Activated CD8-positive, alpha-beta memory T cell treated with anti-CD3 and anti-CD28 coated beads, Interleukin-2, amount 10 ng/mL, durations not matched to agents 7 days and 5 days (primary cell): ENCODE results near the gene TAX1BP1. TPM values are rescaled to one million over a fixed set of nuclear protein-coding genes. Genes with fewer than 3 reads are reported as not detected.
"Not testable (repeated sequence)": the region's sequence is repeated elsewhere in the genome, so short reads cannot be mapped to it uniquely, and the experiment has no call there.

Experiments used
- ATAC-seq: fragments of 150-1000 bp; cut with Tn5 transposase; one replicate; pipeline ENCODE4 v1.10.0; 2021; ENCODE audit warnings: moderate library complexity
- CTCF ChIA-PET: fragments of 350-600 bp; sonication (Branson Sonifier 250); formaldehyde crosslinking; loops from one replicate; lab custom pipeline; 2021; ENCODE audit warnings: antibody characterized with exemption; lab: Charles Lee
- DNase-seq: peaks from one replicate; pipeline ENCODE4 v3.0.0-alpha.2; 2020
- H3K27ac Mint-ChIP-seq: one replicate; pipeline ENCODE4 v1.8.0; 2021; ENCODE audit warnings: mild to moderate bottlenecking, mixed read lengths
- H3K27me3 Mint-ChIP-seq: one replicate; pipeline ENCODE4 v1.8.0; 2021; ENCODE audit warnings: mixed read lengths
- H3K36me3 Mint-ChIP-seq: one replicate; pipeline ENCODE4 v1.8.0; 2021; ENCODE audit warnings: mild to moderate bottlenecking, mixed read lengths
- H3K4me1 Mint-ChIP-seq: one replicate; pipeline ENCODE4 v1.8.0; 2021; ENCODE audit warnings: mixed read lengths
- H3K4me3 Mint-ChIP-seq: one replicate; pipeline ENCODE4 v1.8.0; 2021; ENCODE audit warnings: mild to moderate bottlenecking, moderate library complexity, mixed read lengths
- H3K9me3 Mint-ChIP-seq: one replicate; pipeline ENCODE4 v1.8.0; 2022; ENCODE audit warnings: low read depth, mixed read lengths
- total RNA-seq, 2 experiments: library from RNA; stranded (reverse); gene quantifications; one replicate each; pipeline ENCODE4 v1.2.3, GENCODE V29; 2021

Gene TAX1BP1
- total RNA-seq, 2 experiments from 2014 or later, result 61.6 to 70.9 TPM

DNA sequence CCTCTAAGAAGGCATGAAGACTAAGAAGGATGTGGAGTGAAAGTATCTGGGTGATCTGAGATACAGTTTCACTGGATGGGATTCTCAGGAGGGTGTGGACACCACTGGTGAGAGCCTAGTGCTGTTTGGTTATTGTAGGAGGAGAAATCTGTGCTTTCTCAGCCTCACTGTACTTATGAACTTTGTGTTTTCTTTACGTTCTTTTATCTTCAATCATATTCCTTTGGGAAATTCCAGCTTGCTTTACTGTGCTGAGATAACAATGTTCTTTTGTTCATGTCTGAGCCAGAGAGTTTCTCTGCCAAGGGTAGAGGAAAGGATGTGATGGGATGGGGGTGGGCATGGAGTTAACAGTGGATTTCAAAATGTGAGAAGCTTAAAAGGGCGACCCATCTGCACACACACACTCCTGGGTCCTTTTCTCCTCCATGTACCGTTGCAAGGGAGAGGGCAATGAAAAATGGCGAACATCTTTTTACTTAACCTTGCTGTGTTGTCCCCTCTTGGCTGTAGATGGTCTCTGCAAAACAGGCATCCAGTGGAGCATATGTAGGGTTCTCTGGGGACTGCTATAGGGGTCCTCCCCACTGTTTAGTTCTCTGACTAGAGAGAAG is 25.0 kb upstream of the TAX1BP1 start:
- Mint-ChIP-seq H3K4me1 (peaks cover 4% of the 10 kb centered on the region), H3K9me3 (peaks cover 2% of the 10 kb centered on the region), H3K4me3 (no peak overlapping the region), H3K27ac (no peak overlapping the region), H3K27me3 (peaks cover 4% of the 10 kb centered on the region), H3K36me3 (peaks cover 2% of the 10 kb centered on the region)
- DNase-seq (no peak), ATAC-seq (no peak)
- CTCF ChIA-PET, result interaction anchor here (1.0 kb wide), 1 partner anchor 8 kb away, joined by 3 read pairs; no protein-coding TSS in a partner anchor

DNA sequence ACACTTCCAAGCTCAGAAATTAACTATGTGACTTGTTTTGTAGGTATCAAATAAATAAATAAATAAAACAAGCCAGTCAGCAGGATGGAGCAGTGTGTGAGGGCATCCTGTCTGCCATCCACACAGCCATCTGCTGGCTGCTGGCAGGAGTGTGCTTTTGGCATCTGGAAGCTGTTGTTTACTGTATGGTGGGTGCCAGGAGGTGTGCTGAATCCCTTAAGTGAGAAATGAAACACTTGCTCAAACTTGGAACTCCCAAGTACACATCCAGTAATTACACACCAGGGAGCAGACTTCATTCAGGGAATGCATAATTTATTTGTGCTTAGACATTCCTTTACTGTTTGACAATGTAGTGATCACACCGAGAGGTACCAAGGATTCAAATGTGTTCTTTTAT is 16.9 kb upstream of the TAX1BP1 start:
- Mint-ChIP-seq H3K9me3 (no peaks in the 10 kb centered on the region), H3K4me1 (peaks cover 10% of the 10 kb centered on the region), H3K27me3 (no peaks in the 10 kb centered on the region), H3K27ac (no peak overlapping the region), H3K36me3 (no peaks in the 10 kb centered on the region), H3K4me3 (no peak overlapping the region)
- DNase-seq (no peak), ATAC-seq (no peak)
- CTCF ChIA-PET, result interaction anchor here (1.5 kb wide), 1 partner anchor 9 kb away, joined by 3 read pairs; no protein-coding TSS in a partner anchor

DNA sequence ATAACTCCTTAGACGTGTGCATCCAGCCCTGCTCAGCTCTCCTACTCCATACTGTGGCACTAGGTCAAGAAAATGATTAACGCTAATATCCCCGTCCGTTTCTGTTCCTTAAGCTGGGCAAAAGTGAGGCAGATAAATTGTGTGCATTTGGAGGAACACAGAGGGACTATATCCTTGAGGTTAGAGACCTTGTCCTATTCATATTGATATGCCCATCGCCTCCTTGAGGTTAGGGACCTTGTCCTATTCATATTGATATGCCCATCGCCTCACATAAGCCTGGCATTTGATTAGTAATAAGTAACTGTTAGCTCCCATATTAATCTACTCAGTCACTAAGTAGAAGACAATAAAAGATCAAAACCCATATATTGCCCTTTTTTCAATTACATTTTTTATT is 12.9 kb upstream of the TAX1BP1 start:
- Mint-ChIP-seq H3K36me3 (no peaks in the 10 kb centered on the region), H3K27me3 (no peaks in the 10 kb centered on the region), H3K27ac (no peak overlapping the region), H3K4me1 (peaks cover 10% of the 10 kb centered on the region), H3K4me3 (no peak overlapping the region), H3K9me3 (no peaks in the 10 kb centered on the region)
- ATAC-seq (no peak), DNase-seq (no peak)
- CTCF ChIA-PET, result no interaction called here

DNA sequence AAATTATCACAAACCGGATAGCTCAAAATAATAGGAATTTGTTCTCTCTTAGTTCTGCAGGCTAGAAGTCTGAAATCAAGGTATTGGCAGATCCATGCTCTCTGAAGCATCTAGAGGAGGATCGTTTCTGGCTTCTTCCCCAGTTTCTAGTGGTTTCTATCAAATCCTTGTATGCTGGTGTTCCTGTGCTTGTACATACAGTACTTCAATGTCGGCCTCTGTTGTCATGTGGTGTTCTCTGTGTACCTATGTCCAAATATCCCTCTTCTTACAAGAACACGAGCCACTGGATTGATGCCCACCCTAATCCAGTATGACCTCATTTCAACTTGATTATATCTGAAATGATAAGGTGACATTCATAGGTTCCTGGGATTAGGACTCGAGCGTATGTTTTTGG is 9.8 kb upstream of the TAX1BP1 start:
- CTCF ChIA-PET, result interaction anchor here (1.1 to 1.3 kb wide), 2 partner anchors 11 to 15 kb away, joined by 3 read pairs; no protein-coding TSS in a partner anchor

DNA sequence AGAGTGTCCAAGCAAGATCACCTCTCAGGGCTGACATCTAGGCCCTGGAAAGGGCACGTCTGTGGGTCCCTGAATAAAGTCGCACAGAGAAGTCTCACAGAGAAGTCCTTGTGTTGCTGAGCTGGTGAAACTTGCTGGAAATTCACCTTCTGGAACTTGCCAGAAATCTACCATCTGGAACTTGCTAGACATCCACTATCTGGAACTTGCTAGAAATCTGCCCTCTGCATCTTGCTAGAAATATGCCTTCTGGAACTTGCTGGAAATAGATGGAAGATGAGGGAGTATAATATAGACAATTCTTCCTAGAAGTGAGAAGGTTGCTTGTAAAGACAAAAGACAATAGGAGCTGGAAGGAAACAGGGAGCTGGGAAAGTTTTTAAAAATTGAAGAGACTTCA is 5.4 kb upstream of the TAX1BP1 start:
- H3K4me1 Mint-ChIP-seq, result peaks cover 6% of the 10 kb centered on the region
- CTCF ChIA-PET, result no interaction called here
- H3K27ac Mint-ChIP-seq, result no peak overlapping the region
- ATAC-seq (no peak), DNase-seq (no peak)
- H3K27me3 Mint-ChIP-seq, result peaks cover 3% of the 10 kb centered on the region
- H3K36me3 Mint-ChIP-seq, result no peaks in the 10 kb centered on the region
- no peaks in the 10 kb centered on the region for H3K9me3 Mint-ChIP-seq
- H3K4me3 Mint-ChIP-seq, result no peak overlapping the region

More for the DNA sequence above, 9.8 kb upstream of the TAX1BP1 start:
- ATAC-seq (no peak), DNase-seq (no peak)
- H3K27me3 Mint-ChIP-seq, result peaks cover 3% of the 10 kb centered on the region
- H3K4me3 Mint-ChIP-seq, result no peak overlapping the region
- H3K36me3 Mint-ChIP-seq, result no peaks in the 10 kb centered on the region
- no peak overlapping the region for H3K27ac Mint-ChIP-seq
- H3K9me3 Mint-ChIP-seq, result no peaks in the 10 kb centered on the region
- peaks cover 10% of the 10 kb centered on the region for H3K4me1 Mint-ChIP-seq

DNA sequence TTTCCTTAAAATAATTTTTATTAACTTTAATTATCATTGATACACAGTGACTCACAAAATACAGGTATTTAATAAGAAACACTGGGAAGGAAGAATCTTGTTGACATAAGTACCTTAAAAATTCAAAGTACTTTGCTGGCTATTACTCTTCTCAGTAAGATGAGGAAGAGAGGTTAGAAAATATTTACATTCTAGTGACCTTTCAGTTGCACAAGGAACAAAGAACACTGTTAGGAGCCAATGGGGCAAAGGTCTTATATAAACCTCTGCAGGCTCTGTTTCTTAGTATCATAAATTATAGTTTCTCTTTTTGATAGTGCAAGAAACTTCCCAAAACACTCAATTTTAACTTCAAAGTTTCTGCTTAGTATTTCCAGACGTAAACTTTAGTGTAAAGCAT is 4.8 kb upstream of the TAX1BP1 start:
- Mint-ChIP-seq H3K27ac (no peak overlapping the region), H3K27me3 (peaks cover 3% of the 10 kb centered on the region), H3K36me3 (no peaks in the 10 kb centered on the region), H3K4me3 (no peak overlapping the region), H3K9me3 (no peaks in the 10 kb centered on the region), H3K4me1 (peaks cover 6% of the 10 kb centered on the region)
- CTCF ChIA-PET, result no interaction called here
- ATAC-seq (no peak), DNase-seq (no peak)

DNA sequence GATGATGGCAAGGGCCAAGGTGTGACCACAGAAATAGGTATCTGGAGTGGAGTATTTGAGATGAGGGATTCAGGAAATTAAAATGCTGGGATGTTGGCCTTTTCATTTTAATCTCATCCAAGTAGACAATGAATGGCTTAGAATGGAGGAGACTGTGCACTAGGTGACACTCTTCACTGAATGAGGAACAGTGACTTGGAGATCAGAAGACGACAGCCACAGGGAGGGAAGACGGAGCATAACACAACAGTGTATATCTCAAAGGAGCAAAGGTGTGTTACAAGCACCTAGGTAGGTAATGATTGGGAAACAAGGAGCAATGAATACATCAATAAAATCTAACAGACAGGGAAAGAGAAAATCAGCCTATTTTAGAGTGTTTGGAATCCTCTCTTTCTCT is 4.1 kb upstream of the TAX1BP1 start:
- Mint-ChIP-seq H3K27ac (no peak overlapping the region), H3K4me3 (no peak overlapping the region), H3K27me3 (peaks cover 3% of the 10 kb centered on the region), H3K36me3 (no peaks in the 10 kb centered on the region), H3K9me3 (no peaks in the 10 kb centered on the region), H3K4me1 (peaks cover 8% of the 10 kb centered on the region)
- ATAC-seq, result no peak
- no peak for DNase-seq
- CTCF ChIA-PET, result no interaction called here

DNA sequence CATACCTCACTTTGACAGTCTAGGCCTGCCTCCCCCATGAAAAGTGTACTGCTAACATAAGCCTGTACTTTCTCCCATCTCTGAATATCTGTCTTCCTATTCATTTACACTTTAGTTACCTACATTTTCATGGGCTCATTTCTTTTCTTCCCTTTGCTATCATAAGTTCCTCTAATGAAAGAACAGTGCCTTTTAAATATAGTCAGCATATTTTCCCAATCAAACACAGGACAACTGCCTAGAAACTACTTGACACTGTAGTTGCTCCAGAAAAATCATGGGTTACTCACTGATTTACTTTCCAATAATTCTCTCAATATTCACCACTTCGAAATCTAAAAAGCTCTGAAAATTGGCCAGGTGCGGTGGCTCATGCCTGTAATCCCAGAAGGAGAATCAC is 2.8 kb upstream of the TAX1BP1 start:
- H3K27me3 Mint-ChIP-seq, result peaks cover 3% of the 10 kb centered on the region
- no peaks in the 10 kb centered on the region for H3K9me3 Mint-ChIP-seq
- no peak overlapping the region for H3K27ac Mint-ChIP-seq
- no peak overlapping the region for H3K4me3 Mint-ChIP-seq
- H3K4me1 Mint-ChIP-seq, result peaks cover 22% of the 10 kb centered on the region
- H3K36me3 Mint-ChIP-seq, result no peaks in the 10 kb centered on the region
- DNase-seq (no peak), ATAC-seq (no peak)
- CTCF ChIA-PET, result no interaction called here

DNA sequence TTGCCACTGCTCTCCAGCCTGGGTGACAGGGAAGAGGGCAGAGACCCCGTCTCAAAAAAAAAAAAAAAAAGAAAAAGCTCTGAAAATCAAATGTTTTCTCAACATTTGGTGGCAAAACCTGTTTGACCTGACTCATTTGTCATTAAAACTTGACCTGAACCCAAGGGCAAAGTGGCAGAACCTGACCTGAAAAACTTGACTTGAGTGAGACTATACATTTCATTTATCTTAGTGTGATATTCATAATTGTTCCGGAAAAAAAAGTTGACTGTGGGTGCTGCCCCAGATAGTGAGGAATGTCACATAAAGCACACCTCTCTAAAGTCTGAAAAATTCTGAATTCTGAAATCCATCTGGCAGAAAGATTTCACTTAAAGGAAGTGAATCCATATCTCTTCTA is 2.3 kb upstream of the TAX1BP1 start:
- Mint-ChIP-seq H3K4me1 (peaks cover 26% of the 10 kb centered on the region), H3K27me3 (peaks cover 3% of the 10 kb centered on the region), H3K27ac (no peak overlapping the region), H3K36me3 (peaks cover 3% of the 10 kb centered on the region), H3K4me3 (no peak overlapping the region), H3K9me3 (no peaks in the 10 kb centered on the region)
- no peak for DNase-seq
- CTCF ChIA-PET, result no interaction called here
- no peak for ATAC-seq

DNA sequence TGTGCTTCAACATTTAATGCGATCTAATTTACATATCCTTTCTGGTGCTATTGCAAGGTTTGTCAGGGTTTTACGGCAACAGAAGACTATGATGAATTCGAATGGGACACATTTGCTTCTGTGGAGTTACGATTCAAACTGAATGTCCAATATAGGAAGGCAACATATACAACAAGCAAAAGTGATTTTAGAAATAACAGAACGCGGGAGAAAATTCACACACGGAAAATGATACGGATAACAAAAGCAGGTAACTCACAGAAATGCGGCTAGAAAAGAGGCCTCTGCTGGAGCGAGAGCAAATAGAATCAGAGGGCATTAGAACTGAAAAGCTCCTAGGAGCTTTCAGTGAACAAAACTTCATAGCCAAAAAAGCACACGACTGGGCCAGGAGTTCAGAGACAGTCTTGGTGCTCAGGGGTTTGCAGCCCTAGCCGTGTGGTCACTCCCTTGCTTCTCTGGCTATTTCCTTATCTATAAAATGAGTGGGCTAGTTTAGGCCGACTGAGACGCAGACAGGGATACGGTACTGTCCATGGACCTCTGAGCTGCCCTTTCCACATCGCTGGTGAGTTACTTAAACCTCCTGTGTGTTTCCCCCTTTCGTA is 557 bp upstream of the TAX1BP1 start:
- peak overlapping the region; percentile 87 for H3K4me3 Mint-ChIP-seq
- peak overlapping the region; percentile 98 for H3K27ac Mint-ChIP-seq
- H3K4me1 Mint-ChIP-seq, result peaks cover 34% of the 10 kb centered on the region
- CTCF ChIA-PET, result interaction anchor here (1.7 to 1.9 kb wide), 2 partner anchors 77 to 280 kb away, joined by 5 read pairs; partner anchors contain the start of gene HIBADH
- no peaks in the 10 kb centered on the region for H3K9me3 Mint-ChIP-seq
- no peaks in the 10 kb centered on the region for H3K27me3 Mint-ChIP-seq
- ATAC-seq, result peak; percentile 34
- H3K36me3 Mint-ChIP-seq, result peaks cover 5% of the 10 kb centered on the region
- no peak for DNase-seq

DNA sequence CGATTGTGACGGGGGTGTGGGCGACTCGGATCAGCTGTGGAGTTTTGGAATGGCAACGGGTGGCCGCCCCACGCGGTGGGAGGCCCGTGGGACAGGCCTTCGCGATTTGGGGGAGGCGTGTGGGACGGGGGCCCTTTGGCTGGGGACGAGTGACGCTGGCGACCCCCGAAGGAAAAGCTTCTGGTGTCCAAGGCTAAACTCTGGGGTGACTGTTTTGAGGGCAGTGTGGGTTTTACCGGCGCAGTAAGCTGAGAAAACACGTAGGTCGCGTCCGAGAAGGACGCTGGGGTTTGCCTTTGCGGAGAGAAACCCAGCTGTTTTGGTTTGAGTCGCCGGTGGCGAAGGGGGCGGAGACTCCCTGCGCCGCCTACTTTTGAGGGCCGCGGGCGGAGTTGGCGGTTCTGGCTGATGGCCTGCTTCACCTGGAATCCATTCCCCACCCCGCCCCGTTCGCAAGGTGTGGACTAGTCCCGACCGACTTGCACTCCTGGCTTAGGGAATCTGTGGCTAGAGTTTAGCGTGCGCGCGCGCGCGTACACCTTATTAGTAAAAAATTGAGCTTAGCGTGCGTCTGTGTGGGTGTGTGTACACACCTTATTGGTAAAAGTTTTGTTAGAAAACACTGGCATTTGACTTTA is 606 bp downstream of the TAX1BP1 start:
- Mint-ChIP-seq H3K27me3 (no peaks in the 10 kb centered on the region), H3K4me1 (peaks cover 40% of the 10 kb centered on the region), H3K4me3 (peak overlapping the region; percentile 87), H3K27ac (peak overlapping the region; percentile 98), H3K9me3 (no peaks in the 10 kb centered on the region), H3K36me3 (peaks cover 5% of the 10 kb centered on the region)
- ATAC-seq, result peak; percentile 67
- DNase-seq, result peak; percentile 93
- CTCF ChIA-PET, result interaction anchor here (0.7 to 1.9 kb wide), 8 partner anchors 9 to 279 kb away, joined by 3 to 6 read pairs (median 4); partner anchors contain the start of gene HIBADH

DNA sequence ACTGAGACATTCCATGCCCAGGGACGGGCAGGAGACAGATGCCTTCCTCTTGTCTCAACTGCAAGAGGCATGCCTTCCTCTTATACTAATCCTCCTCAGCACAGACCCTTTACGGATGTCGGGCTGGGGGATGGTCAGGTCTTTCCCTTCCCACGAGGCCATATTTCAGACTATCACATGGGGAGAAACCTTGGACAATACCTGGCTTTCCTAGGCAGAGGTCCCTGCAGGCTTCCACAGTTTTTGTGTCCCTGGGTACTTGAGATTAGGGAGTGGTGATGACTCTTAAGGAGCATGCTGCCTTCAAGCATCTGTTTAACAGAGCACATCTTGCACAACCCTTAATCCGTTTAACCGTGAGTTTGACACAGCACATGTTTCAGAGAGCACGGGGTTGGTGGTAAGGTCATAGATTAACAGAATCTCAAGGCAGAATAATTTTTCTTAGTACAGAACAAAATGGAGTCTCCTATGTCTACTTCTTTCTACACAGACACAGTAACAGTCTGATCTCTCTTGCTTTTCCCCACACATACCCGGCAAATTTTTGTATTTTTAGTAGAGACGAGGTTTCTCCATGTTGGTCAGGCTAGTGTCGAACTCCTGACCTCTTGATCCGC is 2.2 kb downstream of the TAX1BP1 start:
- H3K4me3 Mint-ChIP-seq, H3K9me3 Mint-ChIP-seq, DNase-seq, H3K27ac Mint-ChIP-seq, H3K27me3 Mint-ChIP-seq, CTCF ChIA-PET, ATAC-seq, H3K36me3 Mint-ChIP-seq: not testable (repeated sequence)
- peaks cover 43% of the 10 kb centered on the region for H3K4me1 Mint-ChIP-seq

DNA sequence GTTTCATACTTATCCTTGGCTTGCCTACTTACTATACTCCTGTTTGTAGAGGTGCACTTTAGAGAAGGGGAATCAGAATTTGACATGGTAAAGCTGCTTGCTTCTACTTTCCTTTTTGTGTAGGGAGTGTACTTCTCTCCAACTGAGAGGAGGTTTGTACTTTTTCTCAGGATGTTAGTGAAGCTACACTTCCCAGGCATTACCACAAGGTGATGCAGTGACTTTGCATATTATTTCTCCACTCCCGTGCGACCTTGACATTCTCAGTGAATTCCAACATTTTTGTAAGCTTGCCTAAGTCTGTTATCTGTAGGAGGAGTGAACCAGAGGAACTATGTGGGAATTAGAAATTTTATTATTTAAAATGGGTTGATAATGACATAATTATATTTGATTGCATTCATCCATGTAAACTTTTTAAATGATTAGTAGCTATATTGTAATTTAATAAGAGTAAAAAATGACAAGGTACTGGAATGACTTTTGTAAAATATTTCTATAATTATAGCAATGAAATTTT is 5.2 kb downstream of the TAX1BP1 start:
- no peak overlapping the region for H3K27ac Mint-ChIP-seq
- DNase-seq, result no peak
- CTCF ChIA-PET, result interaction anchor here (1.0 to 1.5 kb wide), 5 partner anchors 15 to 175 kb away, joined by 3 to 5 read pairs (median 3); no protein-coding TSS in a partner anchor
- peaks cover 25% of the 10 kb centered on the region for H3K36me3 Mint-ChIP-seq
- no peak for ATAC-seq
- H3K4me1 Mint-ChIP-seq, result peaks cover 45% of the 10 kb centered on the region
- no peaks in the 10 kb centered on the region for H3K27me3 Mint-ChIP-seq
- H3K9me3 Mint-ChIP-seq, result no peaks in the 10 kb centered on the region
- no peak overlapping the region for H3K4me3 Mint-ChIP-seq
